ENCODE data around the gene CAPN14.

GRCh38 chr2:31258351-31258750 lies 41.0 kb upstream of the CAPN14 start:
- TF ChIP-seq POLR2A (IDR thresholded peaks at IDR 0.05) (no peak), CTCF (IDR thresholded peaks at IDR 0.05) (no peak)

All from uterus (tissue), 2 donors.